Cardiac fibroblast (primary cell): ENCODE results near the gene UMAD1.

Experiments used
- DNase-seq, 2 donors: peaks; one replicate each; pipeline versions ENCODE4 v3.0.0 to v3.0.0-alpha.2; 2010; ENCODE audit warnings: low read depth in 2 of 2
- H3K4me3 ChIP-seq, 2 donors: replicated peaks in 1 of 2; 1 replicate in 1 of 2; 2 replicates in 1 of 2; pipeline ENCODE4 v1.5.1; 2011; ENCODE audit warnings: low read depth in 2 of 2, low read length in 2 of 2, mild to moderate bottlenecking in 2 of 2, moderate library complexity in 1 of 2
- CTCF ChIP-seq: IDR thresholded peaks from one replicate; pipeline ENCODE4 v1.5.1; 2011; ENCODE audit warnings: low read depth, mild to moderate bottlenecking, low read length, inconsistent platforms

Gene UMAD1

GRCh38 chr7:7829667-7830066 lies 189.1 kb downstream of the UMAD1 start:
- TF ChIP-seq CTCF: no peak
- DNase-seq: no peak
- H3K4me3 ChIP-seq: no peak overlapping the region

GRCh38 chr7:7830122-7830878 lies 189.7 kb downstream of the UMAD1 start:
- no peak overlapping the region for H3K4me3 ChIP-seq
- DNase-seq: no peak
- TF ChIP-seq CTCF: no peak

DNA sequence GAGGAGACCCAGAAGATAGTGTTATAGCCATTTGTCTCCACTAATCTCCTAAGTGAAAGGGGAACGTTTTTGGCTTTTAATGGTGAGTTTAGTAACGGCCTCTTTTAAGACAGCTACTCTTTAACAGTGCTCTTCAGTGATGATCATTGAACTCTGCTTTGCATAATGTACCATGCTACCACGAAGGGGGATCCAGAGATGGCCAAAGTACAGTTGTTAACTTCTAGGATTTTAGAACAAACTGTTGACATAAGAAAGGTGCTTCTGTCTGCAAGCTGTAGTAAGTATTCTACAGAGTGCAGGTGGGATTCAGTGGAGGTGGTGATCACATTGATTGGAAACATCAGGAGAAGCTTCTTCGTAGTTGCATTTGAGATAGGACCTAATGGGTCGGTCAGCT lies 192.0 kb downstream of the UMAD1 start:
- no peak for TF ChIP-seq CTCF
- H3K4me3 ChIP-seq: no peak overlapping the region
- no peak for DNase-seq

DNA sequence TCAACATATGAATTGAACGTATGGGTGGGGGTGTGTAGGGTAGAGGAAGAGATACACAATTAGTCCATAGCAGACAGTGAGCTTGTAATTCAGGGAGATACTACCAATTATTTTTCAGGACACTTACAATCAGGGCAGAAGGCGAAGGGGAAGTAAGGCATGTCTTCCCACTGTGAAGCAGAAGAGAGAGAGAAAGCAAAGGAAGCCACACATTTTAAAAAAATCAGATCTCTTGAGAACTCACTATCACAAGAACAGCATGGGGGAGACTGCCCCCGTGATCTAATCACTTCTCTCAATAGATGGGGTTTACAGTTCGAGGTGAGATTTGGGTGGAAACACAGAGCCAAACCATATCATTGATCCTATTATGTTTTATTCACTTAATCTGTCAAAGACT lies 194.2 kb downstream of the UMAD1 start:
- no peak for DNase-seq
- no peak overlapping the region for H3K4me3 ChIP-seq
- TF ChIP-seq CTCF: no peak

DNA sequence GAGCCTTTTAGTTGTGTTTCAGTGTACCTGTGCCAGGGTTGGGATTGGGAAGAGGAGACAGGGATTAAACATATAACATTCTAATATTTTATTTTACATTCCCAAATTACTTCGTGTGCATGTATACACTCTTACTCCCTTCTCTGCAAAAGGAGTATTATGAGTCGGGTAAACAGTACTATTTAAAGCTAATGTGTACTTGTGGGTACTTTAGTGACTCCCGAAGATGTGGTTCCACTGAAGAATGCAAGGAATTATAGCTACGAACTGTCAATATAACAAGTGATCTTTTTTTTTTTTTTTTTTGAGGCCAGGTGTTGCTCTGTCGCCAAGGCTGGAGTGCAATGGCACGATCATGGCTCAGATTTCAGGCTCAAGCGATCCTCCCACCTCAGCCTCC lies 200.5 kb downstream of the UMAD1 start:
- TF ChIP-seq CTCF: no peak
- H3K4me3 ChIP-seq: no peak overlapping the region
- no peak for DNase-seq

- TF ChIP-seq CTCF: no peak
- DNase-seq: no peak
- H3K4me3 ChIP-seq: no peak overlapping the region
These were observed 202.7 kb downstream of the UMAD1 start for GRCh38 chr7:7843240-7843639.

GRCh38 chr7:7843972-7844371 lies 203.4 kb downstream of the UMAD1 start:
- DNase-seq: no peak
- no peak for TF ChIP-seq CTCF
- H3K4me3 ChIP-seq: no peak overlapping the region
